GM19035 (cell line): ENCODE data around the gene URGCP.

Source experiments
- ATAC-seq: cut with Tn5 transposase; IDR thresholded peaks from one replicate; pipeline ENCODE4 v1.9.1; 2021; ENCODE audit not compliant: unreplicated experiment

URGCP gene

GRCh38 chr7:43906331-43907010, at the start of gene URGCP:
URGCP (minus strand) TSS chr7:43906596; CDS start chr7:43906575, 21 bp downstream.
- peak; percentile 77 for ATAC-seq

GRCh38 chr7:43956027-43956426, 49.6 kb upstream of the URGCP start:
- no peak for ATAC-seq

- ATAC-seq: no peak
Observed at GRCh38 chr7:43954524-43955228, 48.3 kb upstream of the URGCP start.

- no peak for ATAC-seq
Observed at GRCh38 chr7:43953071-43953470, 46.7 kb upstream of the URGCP start.

GRCh38 chr7:43952028-43952427, 45.6 kb upstream of the URGCP start:
- ATAC-seq: no peak

- ATAC-seq: no peak
Observed at GRCh38 chr7:43944286-43944685, 37.9 kb upstream of the URGCP start.

GRCh38 chr7:43943417-43944187, 37.2 kb upstream of the URGCP start:
- no peak for ATAC-seq

GRCh38 chr7:43942997-43943396, 36.6 kb upstream of the URGCP start:
- no peak for ATAC-seq

- ATAC-seq: no peak
Observed at GRCh38 chr7:43942250-43942649, 35.9 kb upstream of the URGCP start.

GRCh38 chr7:43938892-43939482, 32.6 kb upstream of the URGCP start:
- no peak for ATAC-seq

- ATAC-seq: no peak
Observed at GRCh38 chr7:43937444-43937843, 31.0 kb upstream of the URGCP start.

GRCh38 chr7:43933902-43934560, 27.6 kb upstream of the URGCP start:
- no peak for ATAC-seq

- ATAC-seq: no peak
Observed at GRCh38 chr7:43931346-43931745, 24.9 kb upstream of the URGCP start.

- no peak for ATAC-seq
Observed at GRCh38 chr7:43929529-43930457, 23.4 kb upstream of the URGCP start.

- ATAC-seq: no peak
Observed at GRCh38 chr7:43927810-43928209, 21.4 kb upstream of the URGCP start.

- ATAC-seq: no peak
Observed at GRCh38 chr7:43926798-43927123, 20.4 kb upstream of the URGCP start.

- ATAC-seq: peak; percentile 94
Observed at GRCh38 chr7:43925984-43926797, 19.8 kb upstream of the URGCP start, which contains the start of gene UBE2D4. UBE2D4 (plus strand) TSS chr7:43926436; CDS start chr7:43926533, 97 bp downstream.

GRCh38 chr7:43922726-43923125, 16.3 kb upstream of the URGCP start:
- no peak for ATAC-seq

GRCh38 chr7:43921423-43921822, 15.0 kb upstream of the URGCP start:
- ATAC-seq: no peak
